NCI-H526 treated with DMSO at 0.1 percent for 48 hours (cell line): ENCODE measurements around the gene RHOF.

Experiments
- DNase-seq: peaks from one replicate; lab custom pipeline; 2025; lab: John Stamatoyannopoulos, UW

Gene RHOF

DNA sequence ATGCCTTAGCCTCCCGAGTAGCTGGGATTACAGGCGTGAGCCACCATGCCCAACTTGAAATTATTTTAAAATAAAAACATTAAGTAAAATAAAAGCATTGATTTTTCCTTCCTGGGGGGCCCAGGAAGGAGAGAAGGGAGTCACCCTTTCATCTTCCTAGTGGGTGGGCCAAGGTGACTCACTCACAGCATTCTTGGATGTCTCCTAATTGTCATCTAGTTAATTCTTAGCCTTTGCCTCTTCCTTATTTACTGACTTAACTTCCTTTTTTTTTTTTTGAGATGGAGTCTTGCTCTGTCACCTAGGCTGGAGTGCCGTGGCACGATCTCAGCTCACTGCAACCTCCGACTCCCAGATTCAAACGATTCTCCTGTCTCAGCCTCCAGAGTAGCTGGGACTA, 51.7 kb downstream of the RHOF start:
- no peak for DNase-seq

DNA sequence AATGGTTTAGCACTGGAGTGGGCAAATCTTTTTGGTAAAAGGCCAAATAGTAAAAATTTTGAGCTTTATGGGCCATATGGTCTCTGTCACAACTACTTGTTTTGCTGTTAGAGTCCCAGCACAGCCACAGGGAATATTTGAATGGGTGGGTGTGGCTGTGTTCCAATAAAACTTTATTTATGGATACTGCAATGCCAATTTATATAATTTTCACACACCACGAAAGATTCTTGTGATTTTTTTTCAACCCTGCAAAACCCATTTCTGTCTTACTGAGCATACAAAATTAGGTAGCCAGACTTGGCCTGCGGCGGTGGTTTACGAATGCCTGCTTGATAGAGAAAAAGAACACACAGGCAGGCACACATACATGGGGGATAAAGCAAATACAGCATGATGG, 52.6 kb downstream of the RHOF start:
- no peak for DNase-seq

DNA sequence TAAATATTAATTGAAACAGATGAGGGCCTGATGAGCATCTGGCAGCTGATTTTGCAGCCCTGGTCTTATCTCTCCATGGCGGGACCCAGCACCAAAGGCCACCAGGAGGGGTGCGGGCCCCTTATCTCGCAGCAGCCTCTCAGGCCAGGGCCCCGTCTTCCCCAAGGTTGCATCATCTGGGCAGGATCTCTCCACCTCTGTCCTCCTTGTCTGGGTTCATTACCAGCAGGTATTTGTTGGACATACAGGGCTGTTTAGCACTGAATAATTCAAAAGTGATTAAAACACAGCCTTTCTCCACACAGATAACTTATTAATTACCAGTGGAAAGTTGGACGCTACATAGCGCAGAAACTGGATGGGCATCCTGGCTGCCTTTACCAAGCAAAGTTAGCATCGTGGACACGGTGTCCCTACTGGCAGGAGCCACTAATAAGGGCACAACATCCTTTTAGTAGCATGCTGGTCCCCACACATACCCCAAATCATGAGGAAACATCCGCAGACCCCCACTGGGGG, 55.1 kb downstream of the RHOF start:
- no peak for DNase-seq

DNA sequence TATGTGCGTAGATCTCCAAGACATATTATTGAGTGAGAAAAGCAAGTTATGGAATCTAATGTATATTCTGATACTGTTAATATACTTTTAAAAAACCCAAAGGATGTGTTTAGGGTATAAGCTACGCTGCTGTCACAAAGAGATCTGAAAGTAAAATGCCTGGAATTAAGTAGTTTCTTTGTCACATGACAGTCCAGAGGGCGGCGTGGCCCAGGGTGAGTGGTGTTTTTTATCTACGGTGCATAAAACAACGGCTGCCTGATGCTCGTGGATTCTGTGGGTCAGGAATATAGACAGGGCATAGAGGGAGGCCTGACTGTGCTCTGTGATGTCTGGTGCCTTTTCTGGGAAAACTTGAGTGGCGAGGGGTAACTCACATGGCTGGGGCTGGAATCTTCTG, 59.6 kb downstream of the RHOF start:
- no peak for DNase-seq

DNA sequence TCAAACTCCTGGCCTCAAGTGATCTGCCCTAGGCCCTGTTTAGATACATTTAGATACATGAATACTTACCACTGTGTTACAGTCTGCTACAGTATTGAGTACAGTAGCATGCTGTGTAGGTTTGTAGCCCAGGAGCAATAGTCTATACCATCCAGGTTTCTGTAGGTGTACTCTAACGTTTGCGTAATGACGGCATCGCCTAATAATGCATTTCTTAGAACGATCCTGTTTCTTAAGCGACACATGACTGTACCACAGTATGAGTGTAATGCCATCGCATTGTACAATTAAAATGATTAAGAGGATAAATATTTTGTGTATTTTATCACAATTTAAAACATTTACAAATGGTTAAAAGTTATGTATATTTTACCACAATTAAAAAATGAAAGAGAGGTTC, 62.0 kb downstream of the RHOF start:
- DNase-seq, result no peak

DNA sequence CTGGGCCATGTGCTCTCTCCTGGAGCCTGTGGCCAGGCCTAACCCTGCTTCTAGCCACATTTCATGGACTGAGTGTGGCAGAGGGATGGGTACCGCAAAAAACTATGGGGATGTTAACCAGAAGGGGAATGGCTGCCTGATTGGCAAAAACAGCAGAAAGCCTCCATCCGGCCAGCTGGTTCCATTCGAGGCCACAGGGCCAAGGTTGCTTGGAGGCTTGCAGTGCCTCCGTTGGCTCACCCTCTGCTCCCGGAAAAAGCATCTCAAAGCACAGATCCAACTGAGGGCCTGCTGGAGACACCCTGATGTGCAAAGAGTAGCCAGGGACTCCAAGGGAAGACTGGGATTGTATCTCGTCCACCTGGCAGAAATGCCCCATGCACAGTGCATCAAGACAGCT, 64.5 kb downstream of the RHOF start:
- DNase-seq, result no peak
